ENCODE data around the gene OR10H1.
"Not testable (repeated sequence)": the region's sequence is repeated elsewhere in the genome, so short reads cannot be mapped to it uniquely, and the experiment has no call there.

Gene OR10H1

DNA sequence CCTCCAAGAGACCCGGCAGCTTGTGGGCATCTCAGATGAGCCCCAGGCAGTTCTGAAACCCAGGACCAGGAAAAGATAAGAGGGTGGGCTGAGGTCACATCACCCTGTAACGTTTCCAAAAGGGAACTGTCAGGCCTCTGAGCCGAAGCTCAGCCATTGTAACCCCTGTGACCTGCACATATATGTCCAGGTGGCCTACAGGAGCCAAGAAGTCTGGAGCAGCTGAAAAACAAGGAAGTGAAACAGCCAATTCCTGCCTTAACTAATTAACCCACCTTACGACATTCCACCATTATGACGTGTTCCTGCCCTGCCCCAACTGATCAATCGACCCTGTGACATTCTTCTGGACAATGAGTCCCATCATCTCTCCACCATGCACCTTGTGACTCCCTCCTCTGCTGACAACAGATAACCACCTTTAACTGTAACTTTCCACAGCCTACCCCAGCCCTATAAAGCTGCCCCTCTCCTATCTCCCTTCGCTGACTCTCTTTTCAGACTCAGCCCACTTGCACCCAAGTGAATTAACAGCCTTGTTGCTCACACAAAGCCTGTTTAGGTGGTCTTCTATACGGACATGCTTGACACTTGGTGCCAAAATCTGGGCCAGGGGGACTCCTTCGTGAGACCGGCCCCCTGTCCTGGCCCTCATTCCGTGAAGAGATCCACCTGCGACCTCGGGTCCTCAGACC is 13.3 kb upstream of the OR10H1 start:
- not testable (repeated sequence) for DNase-seq

DNA sequence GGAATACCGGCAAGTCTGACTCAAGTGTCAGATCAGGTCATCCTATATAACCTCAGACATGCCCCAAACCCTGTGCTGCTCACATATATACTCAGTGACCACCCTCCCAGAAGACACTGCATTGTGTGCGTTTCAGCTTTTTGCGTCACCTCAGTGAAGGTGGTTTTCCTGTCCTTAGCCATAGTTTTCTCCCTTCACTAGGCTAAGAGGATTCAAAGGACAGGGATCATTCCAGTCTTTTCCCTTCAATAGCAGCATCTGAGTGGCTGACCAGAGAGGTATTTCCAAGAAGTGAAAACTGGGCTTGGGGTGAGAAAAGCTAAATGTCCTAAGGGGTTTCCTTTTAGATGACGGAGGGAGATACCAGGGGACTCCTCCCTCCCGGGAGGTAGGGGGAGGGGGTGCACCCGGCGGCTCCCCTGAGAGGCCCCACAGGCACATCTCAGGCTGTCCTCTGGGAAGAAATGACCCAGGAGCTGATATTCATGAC is 12.7 kb upstream of the OR10H1 start:
- DNase-seq, result no peak

DNA sequence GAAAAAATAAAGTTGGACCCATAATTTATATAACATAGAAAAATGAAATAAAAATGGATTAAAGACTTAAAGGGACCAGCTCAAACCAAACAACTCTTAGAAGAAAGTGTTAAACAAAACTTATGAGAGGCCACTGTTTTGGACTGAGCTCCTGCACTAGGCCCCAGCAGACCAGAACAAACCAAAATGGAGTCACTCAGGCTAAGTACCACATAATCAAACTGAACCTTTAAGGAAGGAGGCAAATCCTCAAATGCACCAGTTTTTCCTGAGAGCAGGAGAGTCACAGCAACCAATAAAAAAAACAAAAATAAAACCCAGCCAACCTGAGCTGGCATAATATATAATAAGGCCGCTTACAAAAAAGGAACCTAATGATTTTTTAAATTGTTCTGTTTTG is 10.3 kb upstream of the OR10H1 start:
- no peak for DNase-seq

DNA sequence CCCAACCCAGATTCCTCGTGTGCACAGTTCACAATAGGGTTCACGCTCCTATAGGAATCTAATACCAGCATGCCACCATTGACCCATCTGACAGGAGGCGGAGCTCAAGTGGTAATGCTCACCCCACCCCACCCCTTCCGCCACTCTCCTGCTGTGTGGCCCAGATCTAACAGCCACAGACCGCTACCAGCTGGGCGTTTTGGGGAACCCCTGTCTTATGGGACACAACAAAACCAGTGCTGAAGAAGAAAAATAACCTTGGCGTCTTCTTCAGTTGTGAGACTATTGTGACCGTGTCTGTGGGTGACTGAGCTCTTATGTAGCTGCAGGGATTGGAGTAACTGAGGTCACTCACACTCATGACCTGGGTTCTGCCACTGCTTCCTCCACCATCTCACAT is 5.2 kb upstream of the OR10H1 start:
- DNase-seq, result no peak

DNA sequence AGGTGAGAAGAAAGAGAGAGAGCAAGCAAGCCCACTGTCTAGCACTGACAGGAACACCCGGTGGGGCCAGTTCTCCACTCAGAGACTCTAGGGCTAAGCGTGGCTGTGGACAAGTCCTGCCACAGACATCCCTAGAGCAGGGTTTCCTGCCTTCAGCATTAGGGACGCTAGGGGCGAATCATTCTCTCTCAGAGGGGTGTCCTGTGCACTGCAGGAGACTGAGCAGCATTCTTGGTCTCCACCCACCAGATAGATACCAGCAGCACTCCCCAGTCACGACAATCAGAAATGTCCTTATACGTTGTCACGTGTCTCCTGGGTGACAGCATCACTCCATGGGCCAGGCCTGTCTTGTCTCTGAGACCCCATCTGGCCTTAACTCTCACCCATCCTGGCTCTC is 1.5 kb downstream of the OR10H1 start:
- no peak for DNase-seq

DNA sequence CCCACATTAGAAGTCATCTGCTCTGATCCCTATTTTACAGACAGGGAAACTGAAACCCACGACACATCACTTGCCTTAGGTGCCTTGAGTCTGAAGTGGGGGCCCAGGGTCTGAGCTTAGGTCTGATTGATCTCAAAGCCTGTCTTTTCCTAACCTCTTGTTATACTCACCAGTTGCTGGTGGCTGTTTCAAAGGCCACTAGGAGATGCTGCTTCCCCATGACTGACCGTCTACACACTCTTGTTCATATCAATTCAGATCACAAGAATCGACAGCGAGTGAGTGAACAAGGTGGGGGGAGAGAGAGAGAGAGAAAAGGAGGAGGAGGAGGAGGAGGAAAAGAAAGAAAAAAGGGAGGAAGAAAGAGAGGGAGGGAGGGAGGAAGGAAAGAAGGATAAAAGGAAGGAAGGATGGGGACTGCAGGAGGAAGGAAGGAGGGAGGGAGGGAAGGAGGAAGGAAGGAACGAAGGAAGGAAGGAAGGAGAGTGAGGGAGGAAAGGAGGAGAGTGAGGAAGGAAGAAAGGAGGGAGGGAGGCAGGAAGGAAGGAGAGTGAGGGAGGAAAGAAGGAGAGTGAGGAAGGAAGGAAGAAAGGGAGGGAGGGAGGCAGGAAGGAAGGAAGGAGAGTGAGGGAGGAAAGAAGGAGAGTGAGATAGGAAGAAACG is 3.3 kb downstream of the OR10H1 start:
- no peak for DNase-seq

DNA sequence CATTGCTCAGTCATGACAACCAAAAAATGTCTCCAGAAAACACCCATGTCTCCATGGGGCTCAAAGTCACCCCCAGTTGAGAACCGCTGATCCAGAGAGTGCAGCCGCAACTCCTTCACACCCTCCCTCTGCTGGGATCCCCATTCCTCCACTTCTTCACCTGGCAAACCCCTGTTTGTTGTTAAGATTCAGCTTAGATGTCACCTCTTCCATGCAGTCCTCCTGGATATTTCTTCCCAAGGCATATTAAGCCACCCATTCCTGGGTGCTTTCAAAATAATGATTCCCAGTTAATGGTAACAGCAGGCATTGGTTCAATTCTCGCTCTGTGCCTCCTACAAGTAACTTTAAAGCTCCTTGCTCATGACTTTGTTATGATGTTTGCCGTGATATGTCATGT is 4.0 kb downstream of the OR10H1 start:
- no peak for DNase-seq

DNA sequence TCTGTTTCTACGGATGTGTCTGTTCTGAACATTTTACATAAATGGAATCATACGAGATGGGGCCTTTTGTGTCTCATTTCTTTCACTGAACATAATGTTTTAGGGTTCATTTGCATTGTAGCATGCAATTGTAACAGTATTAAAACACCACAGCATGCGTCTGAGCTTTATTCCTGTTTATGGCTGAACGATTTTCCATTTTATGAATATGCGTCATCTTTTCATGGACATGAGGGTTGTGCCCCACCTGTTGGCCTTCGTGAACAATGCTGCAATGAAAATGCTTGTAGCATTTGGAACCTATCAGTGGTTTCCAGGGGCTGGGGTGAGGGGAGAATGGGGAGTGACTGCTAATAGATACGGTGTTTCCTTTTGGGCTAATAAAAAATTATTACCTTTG is 5.1 kb downstream of the OR10H1 start:
- no peak for DNase-seq

DNA sequence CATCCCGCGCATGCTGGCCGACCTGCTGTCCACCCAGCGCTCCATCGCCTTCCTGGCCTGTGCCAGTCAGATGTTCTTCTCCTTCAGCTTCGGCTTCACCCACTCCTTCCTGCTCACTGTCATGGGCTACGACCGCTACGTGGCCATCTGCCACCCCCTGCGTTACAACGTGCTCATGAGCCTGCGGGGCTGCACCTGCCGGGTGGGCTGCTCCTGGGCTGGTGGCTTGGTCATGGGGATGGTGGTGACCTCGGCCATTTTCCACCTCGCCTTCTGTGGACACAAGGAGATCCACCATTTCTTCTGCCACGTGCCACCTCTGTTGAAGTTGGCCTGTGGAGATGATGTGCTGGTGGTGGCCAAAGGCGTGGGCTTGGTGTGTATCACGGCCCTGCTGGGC is 21.2 kb downstream of the OR10H1 start:
- not testable (repeated sequence) for DNase-seq

DNA sequence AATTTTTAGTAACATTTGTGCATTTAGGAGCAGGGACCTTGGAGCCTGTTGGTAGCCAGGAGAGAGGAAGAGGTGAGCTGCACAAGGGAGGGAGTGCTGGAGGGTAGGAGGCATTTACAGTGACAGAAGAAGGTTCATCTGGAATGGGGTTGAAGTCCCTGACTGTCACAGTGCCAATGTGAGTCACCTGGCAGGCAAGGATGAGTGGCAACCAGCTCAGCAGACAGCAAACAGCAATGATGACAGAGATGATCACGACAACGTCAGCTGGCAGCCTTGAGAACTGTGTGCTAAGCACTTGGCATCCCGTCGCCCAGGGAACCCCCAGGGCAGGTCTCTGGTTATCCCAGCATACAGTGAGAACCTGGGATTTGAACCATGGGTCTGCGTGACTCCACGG is 25.4 kb downstream of the OR10H1 start:
- no peak for DNase-seq

DNA sequence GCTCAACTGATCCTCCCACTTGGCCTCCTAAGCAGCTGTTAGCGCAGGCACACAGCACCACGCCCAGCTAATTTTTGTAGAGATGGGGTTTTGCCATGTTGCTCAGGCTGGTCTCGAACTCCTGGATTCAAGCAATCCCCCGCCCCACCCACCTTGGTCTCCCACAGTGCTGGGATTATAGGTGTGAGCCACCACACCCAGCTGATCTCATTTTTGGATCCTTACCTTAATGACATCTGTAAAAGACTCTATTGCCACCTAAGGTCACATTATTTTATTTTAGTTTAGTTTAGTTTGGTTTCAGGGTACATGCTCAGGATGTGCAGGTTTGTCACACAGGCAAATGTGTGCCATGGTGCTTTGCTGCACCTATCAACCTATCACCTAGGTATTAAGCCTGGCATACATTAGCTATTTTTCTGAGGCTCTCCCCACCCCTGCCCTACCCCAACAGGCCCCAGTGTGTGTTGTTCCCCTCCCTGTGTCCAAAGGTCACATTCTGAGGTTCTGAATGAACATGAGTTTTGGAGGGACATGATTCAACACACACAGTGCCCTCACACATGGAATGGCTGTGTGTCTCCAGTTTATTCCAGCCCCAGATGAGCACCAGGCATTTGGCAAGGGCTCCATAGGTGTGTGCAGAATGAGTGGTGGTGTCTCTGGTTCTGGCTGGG is 26.7 kb downstream of the OR10H1 start:
- no peak for DNase-seq

DNA sequence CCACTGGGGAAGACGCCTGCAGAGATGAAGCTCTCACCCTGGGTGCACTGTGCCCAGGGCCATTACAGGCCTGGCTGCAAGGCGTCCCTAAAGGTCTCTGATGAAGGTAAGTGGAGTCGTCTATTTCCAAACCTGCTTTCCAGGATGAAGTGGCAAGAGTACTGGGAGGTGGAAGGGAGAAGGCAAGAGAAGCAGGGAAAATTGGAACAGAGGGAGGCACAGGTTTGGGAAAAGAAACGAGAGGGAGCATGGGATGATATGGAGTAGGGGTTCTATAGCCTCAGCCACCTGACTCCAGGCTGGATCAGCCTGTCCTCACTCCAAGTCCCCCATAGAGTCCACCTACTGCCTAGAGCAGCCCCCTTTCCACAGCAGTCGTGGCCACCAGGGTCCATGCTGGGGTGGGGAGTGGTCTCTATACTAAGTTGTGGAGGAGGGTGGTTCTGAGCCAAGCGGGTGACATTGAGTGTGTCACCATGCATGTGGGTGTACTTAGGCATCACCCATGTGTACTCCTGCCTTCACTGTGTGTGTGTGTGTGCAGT is 27.8 kb downstream of the OR10H1 start, which contains the start of gene OR10H5:
TSS of gene OR10H5 (plus strand) at position 51 of the 545 bp plus-strand sequence. CDS start 6,388 bp downstream, outside the sequence.
- no peak for DNase-seq

DNA sequence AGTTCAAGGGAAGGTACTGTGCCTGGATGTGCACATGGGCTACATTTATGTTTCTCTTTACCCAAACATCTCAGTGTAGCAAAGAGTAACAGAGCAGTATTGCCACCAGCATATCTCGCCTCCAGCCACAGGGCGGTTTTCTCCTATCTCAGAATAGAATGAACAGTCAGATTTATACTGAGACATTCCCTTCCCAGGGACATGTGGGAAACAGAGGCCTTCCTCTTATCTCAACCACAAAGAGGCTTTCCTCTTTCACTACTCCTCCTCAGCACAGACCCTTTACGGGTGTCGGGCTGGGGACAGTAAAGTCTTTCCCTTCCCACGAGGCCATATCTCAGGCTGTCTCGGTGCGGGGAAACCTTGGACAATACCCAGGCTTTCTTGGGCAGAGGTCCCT is 32.6 kb downstream of the OR10H1 start:
- peak in 1 of 56 donors; percentile 10 for DNase-seq

DNA sequence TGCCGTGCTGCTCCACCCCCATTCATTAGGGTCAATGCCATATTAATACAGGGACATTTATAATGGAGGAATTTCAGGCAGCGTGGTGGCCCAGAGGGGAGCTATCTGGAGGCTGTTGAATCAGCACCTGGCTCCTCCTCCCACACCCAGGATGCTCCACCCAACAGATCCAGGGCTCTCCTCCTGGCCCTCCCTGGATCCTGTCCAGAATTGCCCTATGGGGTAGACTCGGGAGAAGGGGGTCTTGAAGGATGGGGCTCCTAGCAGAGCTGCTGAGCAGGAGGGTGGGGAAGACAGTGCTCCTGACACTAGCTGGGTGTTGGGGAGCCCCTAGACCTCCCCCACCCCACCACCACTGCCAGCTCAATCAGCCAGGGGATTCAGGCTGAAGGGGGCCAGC is 33.3 kb downstream of the OR10H1 start:
- DNase-seq, result peak in 1 of 56 donors; percentile 2

DNA sequence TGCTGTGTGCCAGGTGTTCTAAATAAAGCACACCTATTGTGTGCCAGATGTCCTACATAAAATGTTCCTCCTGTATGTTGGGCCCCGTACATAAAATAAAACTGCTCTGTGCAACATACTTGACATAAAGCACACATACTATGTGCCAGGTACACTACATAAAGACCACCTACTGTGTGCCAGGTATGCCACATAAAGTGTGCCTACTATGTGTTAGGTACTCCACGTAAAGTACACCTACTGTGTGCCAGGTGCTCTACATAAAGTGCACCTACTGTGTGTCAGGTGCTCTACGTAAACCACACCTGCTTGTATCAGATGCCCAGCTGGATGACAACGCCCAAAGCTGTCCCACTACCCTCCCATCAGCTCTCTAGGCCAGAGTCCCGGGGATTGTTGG is 33.8 kb downstream of the OR10H1 start:
- DNase-seq, result no peak

DNA sequence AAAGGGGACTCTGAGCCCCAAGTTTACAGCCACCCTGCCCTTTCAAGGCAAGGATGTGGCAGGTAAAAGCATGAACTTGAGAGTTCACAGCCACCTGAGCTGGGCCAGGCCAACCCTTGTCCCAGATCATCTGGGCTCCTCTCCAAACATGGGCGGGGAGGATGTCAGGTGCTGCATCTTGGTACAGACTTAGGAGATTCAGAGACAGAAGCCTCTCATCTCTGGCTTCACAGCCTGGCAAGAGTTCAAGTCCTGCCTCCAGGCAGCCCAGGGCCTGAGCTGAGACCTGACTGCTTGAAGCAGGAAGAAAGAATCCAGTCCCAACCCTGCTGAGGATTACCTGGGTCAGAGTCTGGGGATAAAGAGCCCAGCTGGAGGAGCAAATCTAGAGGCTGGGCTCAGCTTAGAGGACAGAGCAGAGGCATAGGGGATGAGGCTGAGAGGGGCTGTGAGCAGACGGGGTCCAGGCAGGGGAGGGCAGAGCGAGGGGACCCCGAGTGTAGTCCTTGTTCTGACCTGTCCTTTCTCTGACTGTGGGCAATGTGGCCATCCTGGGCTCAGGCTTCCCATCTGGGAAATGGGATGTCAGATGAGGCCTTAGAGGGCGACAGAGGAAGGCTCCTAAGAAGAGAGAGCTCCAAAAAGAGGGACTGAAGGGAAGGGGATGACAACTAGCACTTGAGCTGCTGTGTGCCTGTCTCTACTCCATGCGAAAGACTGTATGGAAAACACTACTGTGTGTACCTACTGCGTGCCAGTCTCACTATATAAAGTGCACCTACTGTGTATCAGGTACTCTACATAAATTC is 34.6 kb downstream of the OR10H1 start:
- peak in 7 of 56 donors; percentile 3 to 32 (median 21) for DNase-seq

DNA sequence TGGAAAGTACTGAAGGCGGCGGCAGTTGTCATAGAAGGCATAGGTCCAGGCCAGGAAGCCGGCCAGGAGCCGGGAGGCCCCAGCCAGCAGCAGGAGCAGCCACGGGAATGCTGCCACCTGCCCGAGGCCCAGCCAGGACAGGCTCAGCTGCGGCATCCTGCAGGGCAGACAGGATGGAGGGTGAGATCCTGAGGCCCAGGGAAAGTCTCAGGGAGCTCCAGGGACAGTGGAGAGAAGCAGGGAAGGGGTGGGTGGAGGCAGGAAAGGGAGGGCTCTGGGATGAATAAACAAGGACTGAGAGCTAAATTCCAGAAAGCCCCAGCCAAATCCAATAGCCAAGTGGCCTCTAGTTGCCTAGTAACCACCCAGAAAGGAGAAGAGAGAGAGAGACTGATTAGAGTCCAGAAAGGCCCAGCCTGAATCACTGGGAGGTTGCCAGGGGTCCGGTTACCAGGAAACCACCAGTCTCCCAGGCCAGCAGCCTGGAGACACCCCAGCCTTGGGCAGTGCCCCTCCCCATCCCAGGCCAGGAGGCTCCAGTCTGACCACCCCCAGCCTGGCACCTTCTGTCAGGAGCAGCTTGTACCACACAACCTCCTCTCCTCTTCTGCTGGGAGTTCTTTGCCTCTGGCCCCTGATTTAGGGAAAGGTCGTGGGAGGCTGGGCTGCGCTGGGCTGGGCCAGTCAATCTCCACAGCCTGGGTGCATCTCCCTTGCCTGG is 35.5 kb downstream of the OR10H1 start:
- peak in 54 of 56 donors; percentile 16 to 93 (median 74) for DNase-seq

DNA sequence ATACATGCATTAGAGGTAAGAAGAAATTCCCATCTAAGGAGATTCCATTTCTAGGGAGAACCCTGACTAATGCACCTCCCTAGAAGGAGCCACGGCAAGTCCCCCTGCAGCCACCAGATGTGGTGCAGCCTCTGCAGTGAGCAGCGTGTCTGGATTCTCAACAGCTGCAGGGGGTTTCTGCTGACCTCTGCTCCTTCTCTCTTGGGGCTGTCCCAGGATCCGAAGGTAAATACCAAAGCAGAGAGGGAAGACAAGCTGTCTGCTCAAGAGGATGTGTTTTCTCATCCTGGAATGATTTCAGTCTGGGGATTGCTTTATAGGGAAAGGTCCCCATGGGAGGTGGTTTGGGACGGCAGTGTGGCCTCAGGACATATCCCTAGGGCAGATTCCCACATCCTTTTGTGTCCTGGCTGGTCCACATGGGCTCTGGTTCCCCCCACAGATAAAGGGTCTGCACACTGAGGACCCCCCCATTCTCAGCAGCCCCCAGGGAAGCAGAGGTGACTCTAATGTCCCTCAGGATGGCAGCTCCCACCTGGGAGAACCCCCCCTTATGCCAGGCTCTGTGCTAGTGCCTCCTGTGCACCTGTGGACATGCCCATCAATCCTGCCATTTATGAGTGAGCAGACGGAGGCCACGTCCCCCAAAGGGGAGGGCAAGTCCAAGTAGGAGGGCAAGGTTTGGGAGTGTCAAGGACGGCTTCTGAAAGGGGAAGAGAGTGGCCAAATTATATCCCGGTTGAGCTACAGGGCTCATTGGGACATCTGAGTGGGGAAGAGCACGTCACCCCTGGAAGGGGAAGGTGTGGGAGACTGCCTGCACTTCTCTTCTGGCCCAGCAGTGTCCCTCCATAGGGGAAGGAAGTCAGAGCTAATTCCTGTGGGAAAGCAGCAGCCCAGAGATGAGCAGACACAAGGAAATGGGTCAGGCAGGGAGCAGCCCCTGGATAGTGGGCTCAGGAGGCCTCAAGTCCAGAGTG is 38.2 kb downstream of the OR10H1 start:
- DNase-seq, result no peak

DNA sequence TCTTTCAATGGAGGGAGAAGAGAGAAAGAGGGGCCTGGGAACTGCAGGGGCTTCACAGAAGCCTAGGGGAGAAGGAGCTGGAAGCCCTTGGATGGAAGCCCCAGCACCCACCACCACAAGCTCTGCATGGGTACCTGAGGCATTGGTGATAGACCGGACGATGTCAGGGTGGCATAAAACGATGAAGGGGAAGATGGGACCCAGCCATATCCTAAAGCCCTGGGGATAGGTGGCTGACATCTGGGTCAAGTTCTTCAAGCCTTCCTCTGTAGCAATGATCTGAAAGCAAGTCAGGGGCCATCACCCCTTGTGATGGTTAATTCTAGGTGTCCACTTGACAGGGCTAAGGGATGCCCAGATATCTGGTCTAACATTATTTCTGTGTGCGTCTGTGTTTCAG is 39.2 kb downstream of the OR10H1 start:
- DNase-seq, result no peak

All from amygdala (tissue), 56 donors.